Fibroblast of skin of abdomen (primary cell): Measurements from ENCODE around the gene EEF1E1. TPM values are rescaled to one million over a fixed set of nuclear protein-coding genes. Genes with fewer than 3 reads are reported as not detected.
A peak's percentile ranks its signal among the peaks of the same experiment; 100 is the strongest.

ENCODE experiments used
- DNase-seq: peaks from one replicate; pipeline ENCODE4 v3.0.0-alpha.2; 2013
- polyA plus RNA-seq, 2 experiments: library from polyadenylated mRNA; unstranded; fragments of 120-200 nt; gene quantifications; one replicate each; pipeline ENCODE4 v1.2.1, GENCODE V29; 2013; ENCODE audit not compliant: insufficient read length in 2 of 2

The EEF1E1 gene
- polyA plus RNA-seq (2013, experiment 1 of 2; ENCODE audit: insufficient read length): 37.8 TPM
- 34.9 TPM for polyA plus RNA-seq (2013, experiment 2 of 2; ENCODE audit: insufficient read length)

- DNase-seq: peak; percentile 92
Observed at GRCh38 chr6:8102122-8102958, at the start of gene EEF1E1. Gene EEF1E1, minus strand, starts transcription at chr6:8102548. Its CDS starts 27 bp downstream, at chr6:8102521.

DNA sequence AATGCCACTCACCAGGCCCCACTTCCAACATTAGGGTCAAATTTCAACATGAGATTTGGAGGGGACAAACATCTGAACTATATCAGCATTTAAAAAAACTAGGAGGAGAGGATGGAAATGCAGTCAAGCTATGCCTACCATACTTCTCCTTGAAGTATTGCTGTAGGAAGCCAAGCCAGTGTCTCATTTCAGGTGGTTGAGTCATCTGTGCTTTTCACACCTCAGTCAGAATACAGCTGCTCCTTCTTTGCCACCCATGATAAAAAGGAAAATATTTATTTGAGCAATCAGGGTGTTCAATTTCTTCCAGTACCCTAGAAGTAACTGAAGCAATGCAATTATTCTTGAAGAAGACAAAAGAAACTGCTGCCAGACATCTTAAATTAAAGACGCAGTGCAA lies 47.0 kb upstream of the EEF1E1 start:
- DNase-seq: no peak

DNA sequence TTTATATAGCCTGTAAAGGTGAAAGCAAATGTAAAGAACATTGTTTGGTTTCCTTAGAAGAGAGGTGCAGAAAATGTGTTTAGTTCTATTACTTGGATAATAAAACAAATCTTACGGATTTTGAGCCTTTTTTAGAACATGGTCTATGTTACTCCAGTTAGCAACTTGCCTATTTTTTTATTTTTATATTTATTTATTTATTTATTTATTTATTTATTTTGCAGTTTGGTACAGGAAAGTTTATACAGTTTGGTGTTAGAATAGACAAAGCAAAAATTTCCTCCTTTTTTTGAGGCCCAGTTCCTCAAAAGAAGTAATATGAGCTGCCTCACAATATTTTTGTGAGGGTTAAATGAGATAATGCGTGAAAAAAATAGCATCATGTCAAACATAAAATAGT lies 41.6 kb upstream of the EEF1E1 start:
- no peak for DNase-seq

- no peak for DNase-seq
Observed at GRCh38 chr6:8139451-8139850, 37.1 kb upstream of the EEF1E1 start.

GRCh38 chr6:8137529-8137939 lies 35.2 kb upstream of the EEF1E1 start:
- DNase-seq: no peak

DNA sequence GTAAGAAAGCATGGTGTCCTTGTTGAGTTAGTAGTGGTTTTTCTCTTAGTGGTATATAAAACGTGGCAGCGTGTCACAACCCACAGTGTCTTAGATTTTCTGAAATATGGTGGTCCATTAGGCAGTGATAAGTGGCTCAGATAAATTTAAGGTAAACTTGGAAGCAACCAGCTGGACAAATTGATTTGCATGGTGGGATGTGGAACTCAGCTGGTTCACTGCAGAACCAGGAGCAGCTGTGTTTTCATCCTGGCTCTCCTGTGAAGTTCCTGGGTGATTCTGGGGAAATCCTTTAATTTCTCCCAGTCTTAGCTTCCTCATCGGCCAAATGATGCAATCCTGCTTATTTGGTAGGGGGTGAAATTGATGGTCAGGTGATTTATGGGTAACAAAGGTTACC lies 32.9 kb upstream of the EEF1E1 start:
- no peak for DNase-seq

DNA sequence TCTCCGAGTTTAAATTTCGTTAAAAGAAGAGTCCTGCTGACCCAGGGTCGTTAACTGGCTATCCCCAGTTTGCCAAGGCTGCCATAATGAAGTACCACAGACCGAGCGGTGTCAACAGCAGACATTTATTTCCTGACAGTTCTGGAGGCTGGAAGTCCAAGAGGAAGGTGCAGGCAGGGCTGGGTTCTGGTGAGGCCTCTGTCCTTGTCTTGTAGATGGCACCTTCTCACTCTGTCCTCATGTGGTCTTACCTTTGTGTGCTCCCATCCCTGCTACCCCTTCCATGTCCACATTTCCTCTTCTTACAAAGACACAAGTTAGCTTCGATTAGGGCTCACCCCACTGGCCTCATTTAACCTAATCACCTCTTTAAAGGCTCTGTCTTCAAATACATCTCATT lies 29.8 kb upstream of the EEF1E1 start:
- no peak for DNase-seq

- peak; percentile 72 for DNase-seq
Observed at GRCh38 chr6:8131265-8131897, 29.0 kb upstream of the EEF1E1 start.

GRCh38 chr6:8130399-8130798 lies 28.1 kb upstream of the EEF1E1 start:
- peak; percentile 5 for DNase-seq

DNA sequence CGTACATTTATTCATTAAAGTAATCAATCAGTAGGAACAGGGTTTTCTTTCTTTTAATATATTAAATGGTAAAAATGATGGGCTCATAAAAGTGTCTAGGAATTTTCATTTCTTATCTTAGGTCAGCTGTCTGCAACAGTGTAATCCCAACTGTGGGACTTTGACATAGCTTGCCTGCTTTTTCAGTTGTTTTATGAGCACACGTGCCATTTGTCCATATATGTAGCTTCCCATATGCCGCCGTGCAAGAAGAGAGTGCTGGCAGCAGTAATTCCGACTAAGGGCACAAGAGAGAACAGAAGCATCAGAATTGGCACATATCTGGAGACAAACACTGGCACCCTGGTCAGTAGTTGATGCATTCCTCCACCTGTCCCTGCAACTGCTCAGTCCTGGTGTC lies 20.9 kb upstream of the EEF1E1 start:
- DNase-seq: no peak

- no peak for DNase-seq
Observed at GRCh38 chr6:8114956-8115355, 12.6 kb upstream of the EEF1E1 start.

GRCh38 chr6:8113131-8113654 lies 10.8 kb upstream of the EEF1E1 start:
- peak; percentile 32 for DNase-seq

DNA sequence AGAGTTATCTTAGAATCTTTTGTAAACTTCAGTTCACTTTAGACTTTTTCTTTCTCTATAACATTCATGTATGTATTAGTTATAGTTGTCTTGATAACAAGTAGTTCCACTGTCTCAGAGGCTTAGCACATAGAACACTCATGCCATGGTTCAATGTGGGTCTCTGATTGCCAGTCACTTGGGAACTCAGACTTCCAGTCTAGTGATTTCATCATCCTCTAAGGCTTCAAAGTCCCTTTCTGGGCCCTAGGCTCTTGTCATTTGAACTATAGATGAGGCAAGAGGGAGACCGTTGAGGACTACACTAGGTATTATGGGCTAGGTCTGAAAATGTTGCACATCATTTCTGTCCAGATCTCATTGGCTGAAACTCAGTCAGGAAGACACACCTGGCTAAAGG lies 8.4 kb upstream of the EEF1E1 start:
- DNase-seq: no peak

DNA sequence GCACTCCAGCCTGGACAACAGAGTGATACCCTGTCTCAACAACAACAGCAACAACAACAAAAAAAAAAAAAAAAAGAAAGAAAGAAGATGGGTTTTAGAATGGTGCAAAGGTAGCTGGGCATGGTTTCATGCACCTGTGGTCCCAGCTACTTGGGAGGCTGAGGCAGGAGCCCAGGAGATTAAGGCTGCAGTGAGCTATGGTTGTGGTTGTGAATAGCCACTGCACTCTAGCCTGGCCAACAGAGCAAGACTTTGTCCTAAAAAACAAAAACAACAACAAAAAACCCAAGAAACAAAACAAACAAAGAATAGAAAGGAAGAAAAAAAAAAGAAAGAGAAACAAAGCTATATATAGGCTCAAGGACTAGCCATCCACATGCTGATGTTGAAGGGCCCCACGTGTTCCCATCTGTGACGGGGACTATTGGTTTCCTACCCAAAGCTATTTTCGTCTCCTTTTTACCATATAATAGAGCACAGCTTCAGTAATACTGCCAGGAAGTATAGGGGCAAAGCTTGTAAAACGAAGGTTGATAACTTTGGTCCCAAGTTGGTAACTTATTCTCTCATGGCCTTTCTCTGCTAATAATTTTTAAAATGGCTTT lies 7.9 kb upstream of the EEF1E1 start:
- DNase-seq: no peak

DNA sequence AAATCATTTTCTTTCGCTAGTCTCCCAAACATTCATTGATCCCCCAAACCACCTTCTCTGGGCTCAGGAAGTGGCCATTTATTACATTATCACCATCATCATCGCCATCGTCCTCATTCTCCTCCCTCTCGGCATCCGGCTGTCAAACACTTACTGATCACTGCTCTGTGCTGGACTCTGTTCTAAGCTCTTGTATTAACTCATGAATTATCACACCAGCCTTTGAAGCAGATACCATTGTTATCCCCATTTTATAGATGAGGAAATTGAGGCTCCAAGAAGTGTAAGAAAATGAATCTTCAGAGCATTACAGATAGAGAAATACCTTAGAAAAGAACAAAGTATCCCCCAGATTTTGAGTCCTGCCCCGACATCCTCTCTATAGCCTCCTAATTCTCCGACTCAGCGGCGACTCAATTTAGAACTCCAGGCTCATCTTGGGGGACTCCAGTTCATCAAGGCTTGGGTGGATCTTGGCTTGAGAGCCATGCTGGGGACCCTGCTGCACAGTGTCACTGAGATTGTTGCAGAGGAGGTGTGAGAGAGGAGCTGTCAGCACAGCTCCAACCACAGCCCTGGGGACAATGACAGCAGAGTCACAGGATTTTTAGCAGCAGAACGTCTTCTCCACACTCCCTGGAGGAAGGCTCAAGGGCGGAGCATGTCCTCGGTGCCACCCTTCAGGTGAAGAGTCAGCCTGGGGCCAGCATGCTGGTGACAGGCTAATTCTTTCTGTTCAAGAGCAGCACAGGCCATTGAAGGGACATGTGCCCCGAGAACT lies 6.6 kb upstream of the EEF1E1 start:
- DNase-seq: no peak

- DNase-seq: peak; percentile 91
Observed at GRCh38 chr6:8108031-8108660, 5.8 kb upstream of the EEF1E1 start.

GRCh38 chr6:8105791-8106190 lies 3.4 kb upstream of the EEF1E1 start:
- DNase-seq: no peak

DNA sequence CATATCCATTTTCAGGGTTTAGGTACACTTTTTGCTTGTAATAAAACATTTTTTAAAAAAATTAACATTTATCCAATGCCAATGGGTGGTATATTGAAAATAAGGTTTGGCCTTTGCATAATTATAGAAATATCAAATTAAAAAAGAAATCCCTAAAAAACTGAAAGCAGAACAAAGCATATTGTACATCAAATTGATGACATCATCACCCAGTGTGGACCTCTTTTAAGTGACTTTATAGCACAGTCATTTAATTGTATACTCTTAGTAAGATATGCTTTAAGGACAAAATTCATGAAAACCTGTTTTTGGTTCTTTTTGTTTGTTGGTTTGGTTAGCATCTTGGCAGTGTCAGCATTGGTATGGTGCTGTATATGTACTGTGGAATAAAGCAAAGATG lies 1.4 kb upstream of the EEF1E1 start:
- DNase-seq: no peak

DNA sequence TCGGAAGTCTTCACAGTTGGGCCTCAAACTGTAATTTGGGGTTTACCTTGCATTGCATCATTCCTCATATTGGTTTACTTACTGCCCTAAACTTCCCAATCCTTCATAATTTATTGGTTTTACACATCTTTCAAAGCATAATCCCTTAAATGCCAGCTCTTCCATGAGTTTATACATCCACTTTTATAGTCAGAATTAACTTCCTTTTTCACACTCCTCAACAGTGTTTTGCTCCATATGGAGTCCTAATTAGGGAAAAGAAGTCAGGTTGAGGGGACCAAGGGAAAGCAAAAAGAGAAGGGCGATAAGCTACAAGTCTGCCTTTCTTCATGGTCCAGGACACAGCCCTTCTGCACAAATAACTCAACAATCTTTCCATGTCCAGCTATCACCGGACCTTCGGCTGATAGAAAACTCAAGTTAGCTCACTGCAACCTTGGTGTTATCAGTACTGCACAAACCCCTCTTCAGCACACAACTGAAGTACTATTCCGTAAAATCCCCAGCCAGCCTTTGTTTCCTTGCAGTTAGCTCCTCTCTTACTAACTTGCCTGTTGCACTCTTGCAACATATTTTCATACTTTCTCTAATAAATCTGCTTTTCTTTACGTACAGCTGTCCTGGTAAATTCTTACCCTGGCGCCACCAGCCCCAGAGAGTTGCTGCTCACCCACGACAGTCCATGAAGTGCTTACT lies 2.0 kb downstream of the EEF1E1 start:
- no peak for DNase-seq

DNA sequence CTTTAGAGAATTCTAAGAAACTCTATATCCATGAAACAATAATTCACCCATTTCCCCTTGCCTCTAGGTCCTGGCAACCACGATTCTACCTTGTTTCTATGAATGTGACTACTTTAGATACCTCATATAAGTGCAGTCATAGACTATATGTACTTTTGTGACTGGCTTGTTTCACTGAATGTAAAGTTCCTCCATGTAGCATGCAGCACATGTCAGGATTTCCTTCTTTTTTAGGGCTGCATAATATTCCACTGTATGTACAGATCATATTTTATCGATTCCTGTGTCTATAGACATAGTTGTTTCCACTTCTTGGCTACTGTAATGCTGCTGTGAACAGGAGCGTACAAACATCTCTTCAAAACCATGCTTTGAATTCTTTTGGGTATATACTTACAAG lies 11.7 kb downstream of the EEF1E1 start:
- DNase-seq: no peak

DNA sequence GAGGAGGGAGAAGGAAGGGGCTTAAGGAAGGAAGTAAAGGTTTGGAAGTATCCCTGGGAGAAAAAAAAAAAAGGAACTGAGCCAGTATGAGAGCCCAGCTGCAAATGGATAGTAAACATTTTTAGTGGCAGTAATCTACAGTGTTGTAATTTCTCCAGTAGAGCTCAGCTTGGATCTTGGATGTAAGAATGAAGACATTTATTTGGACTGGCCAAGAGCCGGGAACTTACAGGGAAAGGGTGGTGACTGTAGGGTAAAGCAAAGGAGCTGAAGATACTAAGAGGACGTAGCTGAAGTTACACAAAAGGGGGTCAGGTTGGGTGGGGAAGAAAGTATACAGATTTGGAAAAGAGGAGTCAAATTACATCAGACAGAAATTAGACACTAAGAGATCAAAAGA lies 13.5 kb downstream of the EEF1E1 start:
- DNase-seq: no peak
